MG63 (cell line): Measurements from ENCODE around the gene LZTFL1. TPM values are rescaled to one million over a fixed set of nuclear protein-coding genes. Genes with fewer than 3 reads are reported as not detected.

Experiments
- DNase-seq: peaks from one replicate; pipeline ENCODE4 v3.0.0-alpha.2; 2020
- H3K27me3 ChIP-seq: fragments of 250-450 bp; sonication (Bioruptor Pico); 2 replicates; pipeline ENCODE4 v1.5.1; 2020; ENCODE audit warnings: mild to moderate bottlenecking, moderate library complexity
- H3K36me3 ChIP-seq: fragments of 250-450 bp; sonication (Bioruptor Pico); 2 replicates; pipeline ENCODE4 v1.5.1; 2020; ENCODE audit warnings: mild to moderate bottlenecking, moderate library complexity
- H3K4me3 ChIP-seq: fragments of 250-450 bp; sonication (Bioruptor Pico); 2 replicates; pipeline ENCODE4 v1.5.1; 2020; ENCODE audit warnings: mild to moderate bottlenecking, moderate library complexity
- H3K9me3 ChIP-seq: fragments of 250-450 bp; sonication (Bioruptor Pico); 2 replicates; pipeline ENCODE4 v1.5.1; 2020; ENCODE audit warnings: mild to moderate bottlenecking, moderate library complexity
- total RNA-seq: library from RNA; depleted of rRNA; stranded (reverse); fragments of >200 nt; shearing (Covaris generic); gene quantifications from 2 replicates; pipeline ENCODE4 v1.2.3, GENCODE V29; 2014; ENCODE audit warnings: low replicate concordance; rRNA removed

Gene LZTFL1, protein sequence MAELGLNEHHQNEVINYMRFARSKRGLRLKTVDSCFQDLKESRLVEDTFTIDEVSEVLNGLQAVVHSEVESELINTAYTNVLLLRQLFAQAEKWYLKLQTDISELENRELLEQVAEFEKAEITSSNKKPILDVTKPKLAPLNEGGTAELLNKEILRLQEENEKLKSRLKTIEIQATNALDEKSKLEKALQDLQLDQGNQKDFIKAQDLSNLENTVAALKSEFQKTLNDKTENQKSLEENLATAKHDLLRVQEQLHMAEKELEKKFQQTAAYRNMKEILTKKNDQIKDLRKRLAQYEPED
- total RNA-seq: 10.4 and 43.7 TPM in 2 replicates

DNA sequence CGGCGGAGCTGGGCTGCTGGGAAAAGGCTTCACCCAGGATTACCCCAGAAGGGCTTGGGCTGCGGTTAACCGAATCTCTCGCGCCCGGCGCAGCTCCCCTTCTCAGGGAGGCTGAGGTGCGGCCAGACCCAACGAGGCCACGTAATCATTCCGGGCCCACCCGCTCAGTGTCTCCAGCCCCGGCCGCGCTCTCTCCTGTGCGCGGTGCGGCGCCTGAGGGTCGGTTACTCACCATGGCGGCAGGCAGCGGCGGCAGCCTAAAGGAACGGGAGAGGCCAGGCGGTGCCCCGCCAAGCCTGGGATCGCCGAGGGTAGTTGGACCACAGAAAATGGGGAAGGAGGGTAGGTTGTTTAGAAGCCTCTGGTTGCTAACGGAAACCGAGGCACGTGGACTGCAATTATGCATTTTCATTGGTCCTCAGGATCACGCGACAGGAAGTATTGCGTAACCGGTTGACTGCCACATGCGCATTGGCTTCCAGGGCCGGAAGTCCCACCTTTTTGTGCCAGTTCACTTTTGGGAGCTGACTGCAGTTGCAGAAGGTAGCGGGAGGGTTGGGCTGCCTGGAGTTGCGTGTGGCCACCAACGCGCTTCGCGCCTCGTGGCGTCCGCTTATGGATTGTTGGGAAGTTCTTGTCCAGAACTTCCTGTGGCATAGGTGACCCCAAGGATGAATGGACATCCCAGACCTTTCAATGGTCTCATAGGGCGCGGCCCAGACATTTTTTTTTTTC, at the start of gene LZTFL1:
Gene LZTFL1, minus strand, starts transcription at position 363 of the 735 bp plus-strand sequence. Its CDS starts 128 bp downstream, at position 235.
- Histone ChIP-seq H3K4me3 (peak within 1 kb of the TSS; percentile 95), H3K9me3 (no peaks in the 10 kb centered on the region), H3K27me3 (peaks cover under 1% of the 10 kb centered on the region; the same call in 1 of the 2 replicates), H3K36me3 (no peaks in the 10 kb centered on the region)
- DNase-seq: peak; percentile 89

DNA sequence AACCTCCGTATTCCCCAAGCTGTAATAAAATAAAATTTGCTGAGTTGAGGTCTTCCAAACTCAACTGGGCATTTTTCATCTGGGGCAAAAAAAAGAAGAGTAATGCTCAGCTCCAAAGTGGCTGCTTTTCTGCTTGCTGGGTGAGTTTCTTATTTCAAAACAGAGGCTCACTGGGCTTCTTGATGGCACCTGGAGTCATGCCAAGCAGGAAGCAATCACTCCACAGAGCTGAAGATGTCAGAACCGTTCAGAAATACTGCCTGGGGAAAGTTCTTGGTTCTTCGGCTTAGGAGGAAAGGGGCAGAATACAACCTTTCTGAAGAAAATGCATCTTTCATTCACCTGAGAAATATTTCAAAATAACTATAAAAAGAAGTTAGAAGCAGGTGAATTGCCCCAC, 48.5 kb upstream of the LZTFL1 start:
- Histone ChIP-seq H3K4me3 (no peak overlapping the region), H3K36me3 (no peaks in the 10 kb centered on the region), H3K9me3 (no peaks in the 10 kb centered on the region), H3K27me3 (no peaks in the 10 kb centered on the region)
- DNase-seq: no peak

DNA sequence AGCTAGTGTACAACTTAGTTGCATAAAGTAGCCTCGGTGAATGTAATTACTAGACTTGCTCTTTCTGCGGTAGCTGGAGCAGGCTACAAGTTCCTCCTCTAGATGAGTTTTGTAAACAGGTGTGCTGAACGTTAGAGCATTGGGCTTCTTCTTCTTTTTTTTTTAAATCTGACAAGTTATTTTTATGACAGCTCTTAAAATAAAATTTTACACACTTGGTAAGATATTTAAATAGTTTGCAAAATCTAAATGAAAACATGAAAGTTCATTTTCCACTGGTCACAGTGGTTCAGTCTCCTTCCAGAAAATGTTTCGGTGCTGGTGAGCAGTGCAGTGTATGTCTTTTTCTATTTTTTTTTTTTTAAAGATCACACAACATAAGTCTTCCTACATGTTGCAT, 47.4 kb upstream of the LZTFL1 start:
- Histone ChIP-seq H3K9me3 (no peaks in the 10 kb centered on the region), H3K4me3 (no peak overlapping the region), H3K36me3 (no peaks in the 10 kb centered on the region), H3K27me3 (no peaks in the 10 kb centered on the region)
- no peak for DNase-seq

DNA sequence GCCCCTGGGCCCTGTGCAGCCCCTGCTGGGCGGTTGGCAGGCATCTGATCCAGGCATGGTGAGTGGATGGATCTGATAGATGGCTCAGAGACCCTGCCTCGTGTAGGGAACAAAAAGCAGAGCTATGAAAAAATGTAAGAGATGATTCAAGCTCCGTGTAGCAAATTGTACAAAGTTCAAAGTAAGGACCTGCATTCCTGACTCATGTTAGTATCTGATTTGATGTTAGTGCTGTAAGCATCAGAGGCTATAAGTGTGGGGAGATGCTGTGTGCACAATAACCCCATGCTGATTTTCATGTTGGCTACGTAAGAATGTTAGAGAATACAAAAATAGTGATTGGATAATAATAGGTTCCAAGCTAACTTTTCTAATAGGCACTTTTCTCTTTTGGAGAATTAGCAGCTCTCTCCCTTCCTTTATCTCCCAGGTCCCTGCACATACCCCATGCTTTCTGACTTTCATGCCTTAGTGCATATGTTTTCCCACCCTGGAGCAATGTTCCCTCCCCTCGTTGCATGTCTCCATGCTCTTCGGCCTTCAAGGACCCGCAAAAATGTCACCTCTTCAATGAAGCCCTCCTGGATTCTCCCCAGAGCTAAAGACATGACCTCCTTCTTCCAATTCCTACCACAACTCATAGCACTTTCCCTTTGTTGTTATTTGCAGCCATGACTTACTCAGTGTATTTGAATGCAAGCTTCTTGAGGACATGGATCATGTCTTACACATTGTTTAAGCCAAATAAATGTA, 46.0 kb upstream of the LZTFL1 start:
- no peaks in the 10 kb centered on the region for H3K27me3 ChIP-seq
- no peaks in the 10 kb centered on the region for H3K36me3 ChIP-seq
- no peaks in the 10 kb centered on the region for H3K9me3 ChIP-seq
- no peak for DNase-seq
- H3K4me3 ChIP-seq: no peak overlapping the region

DNA sequence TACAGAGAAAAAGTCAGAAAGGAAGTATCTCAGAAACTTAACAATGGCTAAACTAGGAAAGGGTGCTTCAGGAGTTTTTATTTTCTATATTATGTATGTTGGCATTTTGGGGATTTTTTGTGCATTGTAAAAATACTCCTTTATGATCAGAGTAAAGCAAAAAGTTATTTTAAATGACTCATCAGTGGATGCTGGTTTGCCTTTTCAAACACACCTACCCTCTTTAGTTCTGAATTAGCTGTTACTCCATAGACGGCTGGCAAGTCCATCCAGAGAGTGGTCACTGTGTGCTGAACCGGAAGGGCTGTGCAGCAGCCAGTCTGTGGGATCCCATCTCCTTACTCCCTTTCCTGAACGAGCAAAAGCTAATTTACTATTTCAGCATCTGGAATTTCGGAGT, 45.4 kb upstream of the LZTFL1 start:
- no peaks in the 10 kb centered on the region for H3K27me3 ChIP-seq
- H3K9me3 ChIP-seq: no peaks in the 10 kb centered on the region
- no peaks in the 10 kb centered on the region for H3K36me3 ChIP-seq
- no peak overlapping the region for H3K4me3 ChIP-seq
- no peak for DNase-seq

DNA sequence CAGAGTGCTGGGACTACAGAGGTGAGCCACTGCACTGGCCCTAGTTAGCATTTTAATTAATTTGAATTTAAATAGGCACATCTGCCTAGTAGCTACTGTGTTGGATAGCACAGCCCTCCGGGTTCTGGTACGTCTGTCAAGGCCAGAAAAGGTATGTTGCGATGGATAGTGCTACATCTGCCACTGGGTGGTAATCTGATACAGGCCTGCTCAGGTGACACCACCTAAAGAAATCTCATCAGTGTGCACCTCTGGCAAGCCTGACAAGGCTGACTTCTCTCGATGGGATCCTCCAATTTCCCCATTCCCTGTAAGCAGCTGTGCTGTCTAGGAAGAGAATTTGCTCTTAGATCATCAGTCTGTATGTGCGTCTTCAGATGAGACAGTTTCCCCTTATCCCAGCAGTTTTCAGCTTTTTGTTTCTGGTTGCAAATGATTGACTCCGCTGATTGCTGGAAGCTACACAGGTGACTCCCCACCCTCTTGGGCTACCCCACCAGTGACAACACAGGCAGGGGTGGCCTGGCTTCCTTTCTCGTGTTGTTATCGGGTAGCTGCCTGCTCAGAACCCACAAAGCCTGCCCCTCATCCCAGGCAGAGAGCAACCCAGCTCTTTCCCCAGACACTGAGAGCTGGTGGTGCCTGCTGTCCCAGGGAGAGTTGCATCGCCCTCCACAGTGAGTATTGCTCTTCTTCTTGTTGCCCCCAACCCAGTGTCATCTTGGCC, 44.2 kb upstream of the LZTFL1 start, which contains the start of gene CCR9:
Gene CCR9, plus strand, starts transcription at position 565 of the 727 bp plus-strand sequence. CDS start 8,391 bp downstream, outside the sequence.
- Histone ChIP-seq H3K27me3 (no peaks in the 10 kb centered on the region), H3K36me3 (no peaks in the 10 kb centered on the region), H3K4me3 (no peak within 1 kb of the TSS), H3K9me3 (no peaks in the 10 kb centered on the region)
- DNase-seq: no peak

DNA sequence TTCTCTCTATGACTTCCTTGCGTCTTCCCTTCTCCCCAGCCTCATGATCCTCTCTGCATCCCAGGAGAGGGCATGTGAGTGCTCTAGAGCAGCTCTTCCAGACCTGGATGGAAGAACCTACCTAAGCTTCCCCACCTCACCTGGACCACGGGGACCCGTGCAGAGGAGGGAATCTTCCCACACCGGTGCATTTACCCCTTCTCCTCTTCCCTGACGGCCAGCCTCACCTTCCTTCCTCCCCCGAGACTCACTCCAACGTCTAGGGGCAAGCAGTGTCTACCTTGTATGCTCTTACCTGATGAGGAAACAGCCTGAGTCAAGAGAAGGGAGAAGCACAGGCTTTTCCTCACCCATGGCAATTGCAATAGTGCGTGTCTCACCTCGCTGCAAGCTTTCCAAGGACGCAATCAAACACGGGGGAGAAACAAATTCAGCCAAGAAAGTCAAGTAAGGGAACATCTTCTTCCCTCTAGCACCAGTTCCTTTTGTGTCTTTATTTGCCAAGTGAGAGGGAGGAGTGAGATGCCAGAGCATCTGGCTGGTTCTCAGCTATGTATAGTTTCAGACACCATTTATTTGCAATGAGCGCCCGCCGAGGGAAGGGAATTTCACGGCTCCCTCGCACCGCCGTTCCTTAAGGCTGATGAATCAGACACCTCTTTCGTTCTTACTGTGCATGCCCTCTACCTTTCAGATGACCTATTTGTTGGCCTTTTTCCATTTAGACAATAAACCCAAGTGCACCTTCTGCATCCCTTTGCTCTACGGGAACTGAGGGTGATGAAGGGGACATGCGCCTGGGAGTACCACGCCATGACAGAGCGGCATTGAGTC, 42.7 kb upstream of the LZTFL1 start:
- Histone ChIP-seq H3K27me3 (no peaks in the 10 kb centered on the region), H3K9me3 (no peaks in the 10 kb centered on the region)

DNA sequence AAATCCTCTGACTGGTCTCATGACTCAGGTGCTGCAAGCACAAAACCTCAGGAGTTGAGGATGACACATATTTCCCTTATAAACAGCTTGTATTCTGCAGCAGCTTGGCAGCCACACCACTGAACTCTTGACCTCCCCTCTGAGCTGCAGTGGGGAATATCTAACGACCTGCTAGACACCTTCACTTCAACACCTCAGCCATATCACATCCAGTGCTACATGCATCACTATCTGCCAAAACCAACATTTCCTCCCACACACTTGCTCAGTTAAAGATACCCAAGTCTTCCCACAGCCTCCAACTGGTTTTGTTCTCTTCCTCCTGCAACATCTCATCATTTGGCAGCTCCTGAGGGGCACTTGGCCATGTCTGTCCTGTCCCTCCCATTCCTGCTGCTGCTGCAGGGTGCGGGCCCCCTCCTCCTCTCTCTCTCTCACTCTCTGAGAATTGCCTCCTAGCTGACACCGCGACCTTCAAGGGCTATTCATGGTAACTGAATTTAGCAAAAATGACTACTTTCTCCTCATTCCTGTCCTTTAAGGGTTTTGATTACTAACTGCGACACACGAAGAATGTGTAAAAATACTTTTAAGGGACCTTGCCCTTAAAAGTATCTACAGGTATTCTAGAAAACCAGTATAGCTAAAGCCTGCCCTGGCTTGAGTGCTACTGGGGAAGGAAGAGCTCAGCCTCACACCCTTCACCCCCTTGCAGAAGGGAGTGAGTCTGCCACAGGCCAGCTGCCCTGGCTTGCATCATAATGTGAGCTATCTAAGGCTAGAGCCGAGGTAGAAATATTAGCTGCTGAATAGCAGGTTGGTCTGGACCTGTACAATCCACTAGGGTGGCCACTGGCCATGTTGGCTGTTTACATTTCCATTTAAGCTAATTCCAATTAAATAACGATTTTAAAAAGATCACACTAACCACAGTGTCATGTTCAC, 39.4 kb upstream of the LZTFL1 start:
- Histone ChIP-seq H3K27me3 (no peaks in the 10 kb centered on the region), H3K36me3 (no peaks in the 10 kb centered on the region), H3K4me3 (no peak overlapping the region), H3K9me3 (no peaks in the 10 kb centered on the region)
- peak; percentile 52 for DNase-seq

More for the DNA sequence above, 42.7 kb upstream of the LZTFL1 start:
- no peaks in the 10 kb centered on the region for H3K36me3 ChIP-seq
- no peak overlapping the region for H3K4me3 ChIP-seq
- DNase-seq: no peak

DNA sequence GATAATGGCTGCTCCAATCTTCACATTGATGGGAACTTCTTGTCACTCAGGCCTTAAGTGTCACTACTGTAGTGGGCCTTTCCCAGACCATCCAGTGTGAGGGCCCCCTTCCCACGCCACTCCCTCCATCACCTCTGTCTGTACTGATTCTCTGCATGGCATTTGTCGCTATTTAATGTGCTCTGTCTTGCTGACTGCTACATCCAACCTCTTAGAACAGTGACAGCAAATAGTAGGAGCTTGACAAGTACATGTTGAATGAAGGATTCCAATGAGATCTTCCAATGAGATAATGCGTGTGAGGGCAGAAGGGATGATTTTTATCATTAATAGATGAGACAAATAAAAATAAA, 38.8 kb upstream of the LZTFL1 start:
- DNase-seq: no peak
- no peak overlapping the region for H3K4me3 ChIP-seq
- H3K36me3 ChIP-seq: no peaks in the 10 kb centered on the region
- no peaks in the 10 kb centered on the region for H3K27me3 ChIP-seq
- H3K9me3 ChIP-seq: no peaks in the 10 kb centered on the region

DNA sequence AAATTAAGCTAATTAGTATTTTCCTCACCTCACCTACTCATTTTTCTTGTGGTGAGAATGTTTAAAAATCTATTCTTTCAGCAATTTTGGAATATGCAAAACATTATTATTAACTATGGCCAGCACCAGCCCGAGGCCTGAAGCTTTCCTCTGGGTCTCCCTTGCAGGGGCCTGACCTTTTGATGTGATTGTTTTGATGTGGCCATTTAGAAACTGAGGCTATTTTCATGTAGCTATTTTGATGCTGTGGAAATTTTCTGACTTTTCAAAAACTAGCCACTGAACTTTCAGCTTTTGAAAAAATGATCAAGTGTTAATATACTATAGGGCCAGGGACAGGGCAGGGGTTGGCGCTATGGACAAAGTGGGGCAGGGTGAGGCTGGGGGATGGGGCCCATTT, 36.2 kb upstream of the LZTFL1 start:
- Histone ChIP-seq H3K36me3 (no peaks in the 10 kb centered on the region), H3K9me3 (no peaks in the 10 kb centered on the region), H3K27me3 (no peaks in the 10 kb centered on the region), H3K4me3 (no peak overlapping the region)
- no peak for DNase-seq

DNA sequence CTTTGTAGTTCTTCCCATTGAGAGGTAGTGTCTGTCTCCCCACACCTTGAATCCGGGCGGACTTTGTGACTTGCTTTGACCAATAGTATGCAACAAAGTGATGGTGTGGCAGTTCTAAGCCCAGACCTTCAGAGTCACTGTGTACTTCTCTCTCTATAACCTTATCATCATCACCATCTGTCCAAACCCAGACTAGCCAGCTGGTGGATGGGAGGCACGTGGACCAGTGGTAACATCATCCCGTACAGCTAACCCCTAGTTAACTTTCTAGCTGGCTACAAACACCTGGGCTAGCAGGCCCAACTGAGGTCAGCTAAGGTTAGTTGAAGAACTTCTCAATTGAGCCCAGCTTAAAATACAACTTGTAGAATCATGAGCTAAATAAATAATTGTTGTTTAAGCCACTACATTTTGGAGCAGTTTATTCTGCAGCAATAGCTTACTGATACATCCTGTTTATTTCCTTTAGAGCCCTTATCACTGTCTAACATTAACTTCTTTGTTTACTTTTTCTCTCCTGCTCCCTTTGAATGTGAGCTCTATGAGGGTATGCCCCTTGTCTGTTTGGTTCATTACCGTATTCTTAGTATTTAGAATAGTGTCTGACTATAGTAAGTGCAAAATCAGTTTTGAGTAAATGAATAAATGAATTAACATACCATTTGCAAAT, 32.9 kb upstream of the LZTFL1 start:
- Histone ChIP-seq H3K27me3 (no peaks in the 10 kb centered on the region), H3K36me3 (no peaks in the 10 kb centered on the region), H3K9me3 (no peaks in the 10 kb centered on the region), H3K4me3 (no peak overlapping the region)
- no peak for DNase-seq

DNA sequence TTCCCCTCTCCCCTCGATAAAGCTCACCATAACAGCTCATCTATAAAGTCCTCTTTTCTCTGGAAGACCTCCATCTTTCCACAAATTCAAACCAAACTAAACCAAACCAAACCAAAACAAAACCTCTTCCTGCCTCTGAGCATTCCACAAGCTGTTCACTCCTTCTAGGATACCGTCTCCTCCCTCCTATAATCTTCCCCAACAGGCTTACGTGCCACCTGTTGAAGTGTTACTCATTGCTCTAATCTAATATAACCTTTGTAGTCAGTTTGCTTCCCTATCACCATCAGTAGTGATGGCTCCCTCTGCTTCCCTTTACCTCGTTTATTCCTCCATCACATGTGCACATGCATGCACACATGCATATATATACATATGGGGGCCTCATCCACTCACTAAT, 31.7 kb upstream of the LZTFL1 start:
- H3K4me3 ChIP-seq: no peak overlapping the region

DNA sequence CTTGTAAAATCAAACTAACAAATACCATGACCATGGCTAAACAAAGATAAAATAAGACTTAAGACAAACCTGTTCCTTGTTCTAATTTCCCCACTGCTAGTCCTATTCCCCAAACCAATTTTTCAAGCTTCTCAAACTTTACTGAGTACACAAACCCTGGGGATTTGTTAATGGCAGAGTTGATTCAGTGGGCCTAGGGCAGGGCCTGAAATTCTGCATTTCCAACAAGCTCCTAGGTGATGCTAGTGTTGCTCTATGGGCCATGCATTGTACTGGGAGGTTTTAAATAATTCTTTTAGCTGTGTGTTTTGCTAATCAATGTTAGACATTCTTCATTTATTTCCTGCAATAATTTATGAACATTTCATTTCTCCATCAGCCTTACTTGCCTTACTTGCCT, 31.1 kb upstream of the LZTFL1 start:
- no peak for DNase-seq
- no peaks in the 10 kb centered on the region for H3K36me3 ChIP-seq
- no peaks in the 10 kb centered on the region for H3K9me3 ChIP-seq
- no peak overlapping the region for H3K4me3 ChIP-seq
- H3K27me3 ChIP-seq: no peaks in the 10 kb centered on the region

More for the DNA sequence above, 31.7 kb upstream of the LZTFL1 start:
- Histone ChIP-seq H3K9me3 (no peaks in the 10 kb centered on the region), H3K27me3 (no peaks in the 10 kb centered on the region), H3K36me3 (no peaks in the 10 kb centered on the region)
- no peak for DNase-seq

DNA sequence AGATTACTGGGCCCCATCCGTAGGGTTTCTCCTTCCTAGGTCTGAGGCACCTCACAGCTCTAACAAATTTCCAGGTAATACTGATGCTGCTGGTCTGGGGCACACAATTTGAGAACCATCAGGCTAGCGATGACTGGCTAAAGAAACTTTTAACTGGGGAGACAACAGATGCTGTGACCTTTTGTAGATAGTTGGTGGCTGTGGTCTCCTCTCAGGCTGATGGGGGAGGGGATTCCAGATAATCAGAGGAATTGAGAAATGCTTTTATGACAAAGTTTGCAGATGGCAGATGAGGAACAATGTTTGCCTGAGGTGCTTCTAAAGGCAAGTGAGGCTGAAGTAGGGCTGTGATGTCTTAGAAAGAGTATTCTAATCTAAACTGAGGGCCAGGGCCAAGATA, 30.6 kb upstream of the LZTFL1 start:
- no peak for DNase-seq
- Histone ChIP-seq H3K27me3 (no peaks in the 10 kb centered on the region), H3K4me3 (no peak overlapping the region), H3K9me3 (no peaks in the 10 kb centered on the region), H3K36me3 (no peaks in the 10 kb centered on the region)
